Sigmoid colon (tissue), 7 donors: ENCODE data around the gene APBA1. TPM values are rescaled to one million over a fixed set of nuclear protein-coding genes. Genes with fewer than 3 reads are reported as not detected.

Experiments used
- DNase-seq: peaks from one replicate; pipeline ENCODE4 v3.0.0-alpha.2; 2019
- H3K27ac ChIP-seq, 4 donors: fragments of 200-600 bp; sonication (generic); one replicate each; pipeline ENCODE4 v1.5.1; 2016 to 2019; ENCODE audit warnings: mild to moderate bottlenecking in 1 of 4
- H3K27me3 ChIP-seq, 3 donors: fragments of 200-600 bp; sonication (generic); one replicate each; pipeline ENCODE4 v1.5.1; 2019; ENCODE audit warnings: mild to moderate bottlenecking in 1 of 3
- H3K36me3 ChIP-seq, 4 donors: fragments of 200-600 bp; sonication (generic); one replicate each; pipeline ENCODE4 v1.5.1; 2016 to 2019
- H3K4me1 ChIP-seq, 4 donors: fragments of 200-600 bp; sonication (generic); one replicate each; pipeline ENCODE4 v1.5.1; 2017 to 2019
- H3K4me3 ChIP-seq, 4 donors: fragments of 200-600 bp; sonication (generic); one replicate each; pipeline ENCODE4 v1.5.1; 2017 to 2019; ENCODE audit warnings: mild to moderate bottlenecking in 2 of 4, moderate library complexity in 1 of 4
- H3K9me3 ChIP-seq, 4 donors: fragments of 200-600 bp in 3 of 4; sonication (generic) in 3 of 4; one replicate each; pipeline versions ENCODE4 v1.5.1 to v1.6.1; 2013 to 2019
- CTCF ChIP-seq, 4 experiments: fragments of 450-650 bp in 3 of 4; fragments of 200-600 bp in 1 of 4; IDR thresholded peaks; one replicate each; pipeline ENCODE4 v1.5.1; 2016 to 2019; ENCODE audit warnings: antibody characterized with exemption in 4 of 4, mild to moderate bottlenecking in 3 of 4, moderate library complexity in 2 of 4
- EP300 ChIP-seq, 4 donors: sonication (generic); formaldehyde crosslinking; IDR thresholded peaks; one replicate each; pipeline ENCODE4 v1.6.1; 2017; ENCODE audit warnings: antibody characterized with exemption in 4 of 4
- POLR2A ChIP-seq, 2 donors: fragments of 450-650 bp; IDR thresholded peaks; one replicate each; pipeline ENCODE4 v1.6.1; 2016; ENCODE audit warnings: antibody characterized with exemption in 2 of 2, mild to moderate bottlenecking in 2 of 2, moderate library complexity in 2 of 2
- POLR2AphosphoS5 ChIP-seq, 4 donors: sonication (generic); formaldehyde crosslinking; IDR thresholded peaks; one replicate each; pipeline ENCODE4 v1.6.1; 2017; ENCODE audit warnings: antibody characterized with exemption in 4 of 4
- WGBS, 2 donors: extraction: QIAGEN DNeasy Blood & Tissue Kit; methylation state at CpG; one replicate each; pipeline ENCODE4 v1.1.7; 2013; 5-methylcytosine and 5-hydroxymethylcytosine counted together
- intact Hi-C: fragments of 100-400 bp; cut with DNase I; formaldehyde crosslinking; loops from one replicate; pipeline ENCODE4 v1.15.1; 2023
- polyA plus RNA-seq, 3 donors: library from polyadenylated mRNA; stranded (reverse); fragments of 200-250 nt; gene quantifications; one replicate each; pipeline ENCODE4 v1.2.3, GENCODE V29; 2013
- total RNA-seq, 4 donors: library from RNA; depleted of rRNA; stranded (reverse); fragments of >200 nt; gene quantifications; one replicate each; pipeline ENCODE4 v1.1.0, GENCODE V29; 2016
- donor health status: healthy with polysubstance abuse.
- donor health status: Bipolar disorder and iron deficiency.
- donor health status: healthy.

APBA1 gene
- total and polyA plus RNA-seq, 7 donors: 1.7 to 6.7 (median 4.2) TPM

- Histone ChIP-seq H3K4me3 (no peak overlapping the region), H3K4me1 (peaks cover 0 to 11% (median 5%) of the 10 kb centered on the region in 4 donors), H3K27me3 (no peaks in the 10 kb centered on the region), H3K27ac (no peak overlapping the region), H3K9me3 (no peaks in the 10 kb centered on the region), H3K36me3 (no peaks in the 10 kb centered on the region)
- 20 to 67% methylated on average over 3 of the region's 3 CpGs for WGBS, 2 donors
- intact Hi-C loops: no loop called here
- TF ChIP-seq POLR2AphosphoS5 (IDR thresholded peaks at IDR 0.05) (no peak), EP300 (IDR thresholded peaks at IDR 0.05) (no peak), CTCF (IDR thresholded peaks at IDR 0.05) (no peak), POLR2A (IDR thresholded peaks at IDR 0.05) (no peak)
- DNase-seq: no peak
These were observed 102.3 kb downstream of the APBA1 start for GRCh38 chr9:69569738-69570451.

GRCh38 chr9:69564557-69564956, 107.6 kb downstream of the APBA1 start:
- H3K27me3 ChIP-seq: no peaks in the 10 kb centered on the region
- no peaks in the 10 kb centered on the region for H3K9me3 ChIP-seq
- DNase-seq: no peak
- H3K4me3 ChIP-seq: no peak overlapping the region
- H3K4me1 ChIP-seq: peaks cover 0 to 11% (median 4%) of the 10 kb centered on the region in 4 donors
- no peak overlapping the region for H3K27ac ChIP-seq
- WGBS, 2 donors: 59 to 78% methylated on average over 1 of the region's 1 CpG
- no peaks in the 10 kb centered on the region for H3K36me3 ChIP-seq
- intact Hi-C loops: no loop called here
- no peak for TF ChIP-seq EP300 (IDR thresholded peaks at IDR 0.05)
- TF ChIP-seq CTCF (IDR thresholded peaks at IDR 0.05): no peak
- TF ChIP-seq POLR2A (IDR thresholded peaks at IDR 0.05): no peak
- TF ChIP-seq POLR2AphosphoS5 (IDR thresholded peaks at IDR 0.05): no peak

GRCh38 chr9:69559126-69559525, 113.0 kb downstream of the APBA1 start:
- DNase-seq: no peak
- intact Hi-C loops: no loop called here
- Histone ChIP-seq H3K36me3 (no peaks in the 10 kb centered on the region), H3K9me3 (no peaks in the 10 kb centered on the region), H3K27ac (no peak overlapping the region), H3K27me3 (no peaks in the 10 kb centered on the region), H3K4me3 (no peak overlapping the region), H3K4me1 (no peaks in the 10 kb centered on the region)
- TF ChIP-seq POLR2A (IDR thresholded peaks at IDR 0.05): no peak
- no peak for TF ChIP-seq POLR2AphosphoS5 (IDR thresholded peaks at IDR 0.05)
- TF ChIP-seq EP300 (IDR thresholded peaks at IDR 0.05): no peak

- Histone ChIP-seq H3K4me1 (no peaks in the 10 kb centered on the region), H3K27ac (no peak overlapping the region), H3K4me3 (no peak overlapping the region), H3K9me3 (no peaks in the 10 kb centered on the region), H3K36me3 (no peaks in the 10 kb centered on the region), H3K27me3 (no peaks in the 10 kb centered on the region)
- intact Hi-C loops: no loop called here
- no peak for TF ChIP-seq POLR2A (IDR thresholded peaks at IDR 0.05)
- TF ChIP-seq POLR2AphosphoS5 (IDR thresholded peaks at IDR 0.05): no peak
- no peak for TF ChIP-seq CTCF (IDR thresholded peaks at IDR 0.05)
- TF ChIP-seq EP300 (IDR thresholded peaks at IDR 0.05): no peak
- WGBS, 2 donors: 92 to 96% methylated on average over 4 of the region's 4 CpGs
- no peak for DNase-seq
These were observed 115.5 kb downstream of the APBA1 start for GRCh38 chr9:69556707-69557106.

- H3K27me3 ChIP-seq: no peaks in the 10 kb centered on the region
- no peaks in the 10 kb centered on the region for H3K36me3 ChIP-seq
- H3K27ac ChIP-seq: no peak overlapping the region
- intact Hi-C loops: no loop called here
- DNase-seq: no peak
- H3K4me3 ChIP-seq: no peak overlapping the region
- TF ChIP-seq CTCF (IDR thresholded peaks at IDR 0.05): no peak
- no peak for TF ChIP-seq POLR2A (IDR thresholded peaks at IDR 0.05)
- TF ChIP-seq POLR2AphosphoS5 (IDR thresholded peaks at IDR 0.05): no peak
- no peak for TF ChIP-seq EP300 (IDR thresholded peaks at IDR 0.05)
- H3K9me3 ChIP-seq: no peaks in the 10 kb centered on the region
- H3K4me1 ChIP-seq: no peaks in the 10 kb centered on the region
These were observed 116.4 kb downstream of the APBA1 start for GRCh38 chr9:69555802-69556201.
